ENCODE data around the gene IFNGR1. TPM values are rescaled to one million over a fixed set of nuclear protein-coding genes. Genes with fewer than 3 reads are reported as not detected.

IFNGR1 gene
- total RNA-seq (2021) (17.9 and 19.5 TPM in 2 replicates), Bru-seq, nascent RNA (percentile 82 among the genes with signal in this experiment), BruChase-seq, experiment 1, labeled RNA remaining after a 2-hour chase (percentile 85 among the genes with signal in this experiment), BruChase-seq, experiment 2, labeled RNA remaining after a 6-hour chase (percentile 85 among the genes with signal in this experiment)
- long read RNA-seq, transcript IFNGR1-201 (7 exons, 2,139 nt), result major isoform, 51 of 58 reads
- long read RNA-seq, partial matches to known transcripts, result 1 of 58 reads
- long read RNA-seq, other reads (novel, unspliced or antisense), result 5 of 58 reads

DNA sequence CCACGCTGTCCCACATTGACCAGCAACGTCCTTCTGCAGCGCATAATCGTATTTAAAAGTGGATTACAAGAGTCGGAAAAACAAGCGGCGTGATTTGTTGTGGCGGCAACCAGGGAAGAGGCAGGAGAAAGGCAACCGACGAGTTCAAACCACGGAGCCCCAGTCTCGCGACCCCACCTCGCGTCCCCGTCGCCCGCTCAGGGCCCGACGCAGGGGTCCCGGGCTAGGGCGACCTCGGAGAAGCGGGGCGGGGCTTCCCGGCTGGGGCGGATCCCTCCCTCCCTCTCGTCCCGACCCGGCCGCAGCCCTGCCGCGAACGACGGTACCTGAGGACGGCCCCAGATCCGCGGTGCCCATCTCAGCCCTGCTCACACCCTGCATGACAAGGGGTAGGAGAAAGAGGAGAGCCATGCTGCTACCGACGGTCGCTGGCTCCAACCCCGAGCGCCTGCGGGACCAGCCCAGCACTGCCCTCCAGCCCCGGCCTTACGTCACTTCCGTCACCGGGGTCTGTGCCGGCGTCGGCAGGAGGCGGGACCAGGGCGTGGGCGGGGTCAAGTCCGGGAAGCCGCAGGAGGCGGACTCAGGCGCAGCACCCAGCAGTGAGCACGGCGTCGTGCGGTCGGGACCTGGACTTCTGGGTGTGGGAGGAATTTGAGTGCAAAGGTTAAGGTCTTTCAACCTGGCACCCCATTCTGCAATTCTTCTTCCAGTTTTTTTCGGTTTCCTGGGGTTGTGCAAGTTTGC, at the start of gene IFNGR1:
TSS of gene IFNGR1 (minus strand) at position 469 of the 747 bp plus-strand sequence. CDS start at position 411, 58 bp downstream.
- H3K4me3 ChIP-seq, result peak within 1 kb of the TSS; percentile 88
- ChIA-PET CTCF (no interaction called here), POLR2A (ENCODE audit: unreplicated experiment) (no interaction called here)
- H3K9me2 ChIP-seq (ENCODE audit: insufficient read depth), result no peaks in the 10 kb centered on the region
- H4K20me1 ChIP-seq (ENCODE audit: insufficient read depth), result peaks cover 23% of the 10 kb centered on the region; the same call in 1 of the 2 replicates
- peak within 1 kb of the TSS; percentile 82 for H2AFZ ChIP-seq
- intact Hi-C loops (cut with micrococcal nuclease; ENCODE audit: unreplicated experiment), result loop anchor here (1.0 to 2.0 kb wide), 2 partner anchors 18 to 42 kb away; no protein-coding TSS in a partner anchor
- H3K9me3 ChIP-seq (ENCODE audit: insufficient read depth, low read depth), result no peaks in the 10 kb centered on the region
- H3F3A ChIP-seq (ENCODE audit: insufficient read depth, low read depth), result peaks cover 36% of the 10 kb centered on the region; the same call in 1 of the 2 replicates
- TF ChIP-seq, protein P1, sequence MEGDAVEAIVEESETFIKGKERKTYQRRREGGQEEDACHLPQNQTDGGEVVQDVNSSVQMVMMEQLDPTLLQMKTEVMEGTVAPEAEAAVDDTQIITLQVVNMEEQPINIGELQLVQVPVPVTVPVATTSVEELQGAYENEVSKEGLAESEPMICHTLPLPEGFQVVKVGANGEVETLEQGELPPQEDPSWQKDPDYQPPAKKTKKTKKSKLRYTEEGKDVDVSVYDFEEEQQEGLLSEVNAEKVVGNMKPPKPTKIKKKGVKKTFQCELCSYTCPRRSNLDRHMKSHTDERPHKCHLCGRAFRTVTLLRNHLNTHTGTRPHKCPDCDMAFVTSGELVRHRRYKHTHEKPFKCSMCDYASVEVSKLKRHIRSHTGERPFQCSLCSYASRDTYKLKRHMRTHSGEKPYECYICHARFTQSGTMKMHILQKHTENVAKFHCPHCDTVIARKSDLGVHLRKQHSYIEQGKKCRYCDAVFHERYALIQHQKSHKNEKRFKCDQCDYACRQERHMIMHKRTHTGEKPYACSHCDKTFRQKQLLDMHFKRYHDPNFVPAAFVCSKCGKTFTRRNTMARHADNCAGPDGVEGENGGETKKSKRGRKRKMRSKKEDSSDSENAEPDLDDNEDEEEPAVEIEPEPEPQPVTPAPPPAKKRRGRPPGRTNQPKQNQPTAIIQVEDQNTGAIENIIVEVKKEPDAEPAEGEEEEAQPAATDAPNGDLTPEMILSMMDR (conservative IDR thresholded peaks at IDR 0.05), result no peak
- TF ChIP-seq EZH2 (IDR thresholded peaks at IDR 0.05; ENCODE audit: low read depth), result no peak
- DNase-seq, result peak; percentile 95 to 96
- no TSS peak for BruUV-seq (replicated peaks)
- peak within 1 kb of the TSS; percentile 90 for H3K27ac ChIP-seq
- peak within 1 kb of the TSS; percentile 91 for H3K4me2 ChIP-seq
- peaks cover 18% of the 10 kb centered on the region; the same call in 1 of the 2 replicates for H3K36me3 ChIP-seq (ENCODE audit: low read depth)
- peaks cover 49% of the 10 kb centered on the region for H3K79me2 ChIP-seq (ENCODE audit: low read depth)
- no peaks in the 10 kb centered on the region for H3K27me3 ChIP-seq (ENCODE audit: insufficient read depth, low read depth)
- peaks cover 55% of the 10 kb centered on the region for H3K4me1 ChIP-seq (replicated peaks; ENCODE audit: insufficient read depth)

DNA sequence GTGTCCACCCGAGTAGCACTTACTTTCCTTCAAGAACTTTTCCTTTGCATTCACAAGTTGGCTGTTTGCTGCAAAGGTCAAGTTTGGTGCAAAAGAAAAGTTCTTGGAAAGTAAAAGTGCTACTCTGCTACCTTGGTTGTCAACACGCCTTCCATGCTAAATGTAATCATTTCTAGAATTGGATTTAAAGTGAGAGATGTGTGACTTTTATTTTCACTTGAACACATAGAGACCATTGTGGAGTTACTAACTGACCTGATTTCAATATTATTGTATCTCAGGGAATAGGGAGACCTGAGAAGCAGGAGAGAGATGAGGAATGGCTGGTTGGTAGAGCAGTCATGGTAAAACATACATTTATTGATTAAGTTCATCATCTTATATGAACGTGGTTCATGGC, 49.7 kb upstream of the IFNGR1 start:
- H3K4me1 ChIP-seq (replicated peaks; ENCODE audit: insufficient read depth), result no peaks in the 10 kb centered on the region
- POLR2A ChIA-PET (ENCODE audit: unreplicated experiment), result no interaction called here

DNA sequence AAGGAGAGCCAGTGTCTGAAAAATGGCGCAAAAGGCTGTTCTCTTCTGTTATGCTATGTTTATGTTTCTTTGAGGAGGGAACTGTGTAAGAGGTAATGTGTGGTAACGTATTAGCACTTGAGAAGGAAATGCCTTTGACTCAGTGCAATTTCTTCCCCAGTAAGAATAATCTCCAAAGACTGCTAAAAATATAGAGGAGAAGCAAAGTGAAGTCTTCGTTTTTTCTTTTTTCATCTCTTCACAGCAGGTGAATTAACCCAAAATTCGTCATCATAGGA, 47.1 kb upstream of the IFNGR1 start:
- Histone ChIP-seq H3K27ac (no peak overlapping the region), H3K4me3 (no peak overlapping the region), H3K36me3 (ENCODE audit: low read depth) (no peaks in the 10 kb centered on the region), H3K9me2 (ENCODE audit: insufficient read depth) (no peaks in the 10 kb centered on the region), H3K9me3 (ENCODE audit: insufficient read depth, low read depth) (peaks cover 7% of the 10 kb centered on the region; the same call in 1 of the 2 replicates), H3K4me1 (replicated peaks; ENCODE audit: insufficient read depth) (peaks cover 15% of the 10 kb centered on the region), H2AFZ (no peak overlapping the region), H4K20me1 (ENCODE audit: insufficient read depth) (no peaks in the 10 kb centered on the region), H3F3A (ENCODE audit: insufficient read depth, low read depth) (peaks cover 9% of the 10 kb centered on the region), H3K79me2 (ENCODE audit: low read depth) (no peaks in the 10 kb centered on the region), H3K27me3 (ENCODE audit: insufficient read depth, low read depth) (peaks cover 27% of the 10 kb centered on the region), H3K4me2 (no peak overlapping the region)
- TF ChIP-seq, protein P1 (conservative IDR thresholded peaks at IDR 0.05), result no peak
- no peak for TF ChIP-seq EZH2 (IDR thresholded peaks at IDR 0.05; ENCODE audit: low read depth)
- POLR2A ChIA-PET (ENCODE audit: unreplicated experiment), result no interaction called here
- CTCF ChIA-PET, result no interaction called here
- intact Hi-C loops (cut with micrococcal nuclease; ENCODE audit: unreplicated experiment), result no loop called here
- no TSS peak for BruUV-seq (replicated peaks)
- peak in 1 of 2 experiments; percentile 33 for DNase-seq

More for the DNA sequence above, 49.7 kb upstream of the IFNGR1 start:
- Histone ChIP-seq H3K27me3 (ENCODE audit: insufficient read depth, low read depth) (peaks cover 20% of the 10 kb centered on the region), H4K20me1 (ENCODE audit: insufficient read depth) (no peaks in the 10 kb centered on the region), H3K27ac (no peak overlapping the region), H2AFZ (no peak overlapping the region), H3K36me3 (ENCODE audit: low read depth) (no peaks in the 10 kb centered on the region), H3F3A (ENCODE audit: insufficient read depth, low read depth) (no peaks in the 10 kb centered on the region), H3K4me3 (no peak overlapping the region), H3K4me2 (no peak overlapping the region), H3K79me2 (ENCODE audit: low read depth) (no peaks in the 10 kb centered on the region), H3K9me2 (ENCODE audit: insufficient read depth) (no peaks in the 10 kb centered on the region), H3K9me3 (ENCODE audit: insufficient read depth, low read depth) (no peaks in the 10 kb centered on the region)
- TF ChIP-seq, protein P1 (conservative IDR thresholded peaks at IDR 0.05), result no peak
- no peak for TF ChIP-seq EZH2 (IDR thresholded peaks at IDR 0.05; ENCODE audit: low read depth)
- CTCF ChIA-PET, result no interaction called here
- intact Hi-C loops (cut with micrococcal nuclease; ENCODE audit: unreplicated experiment), result no loop called here
- no TSS peak for BruUV-seq (replicated peaks)
- peak in 1 of 2 experiments; percentile 20 for DNase-seq

Data from PC-9 (cell line).